GM18508 (cell line): ENCODE measurements around the gene MAML2.

Experiments used
- ATAC-seq: cut with Tn5 transposase; IDR thresholded peaks from one replicate; pipeline ENCODE4 v1.9.1; 2021; ENCODE audit warnings: moderate number of reproducible peaks; ENCODE audit not compliant: insufficient read depth, unreplicated experiment

The MAML2 gene

DNA sequence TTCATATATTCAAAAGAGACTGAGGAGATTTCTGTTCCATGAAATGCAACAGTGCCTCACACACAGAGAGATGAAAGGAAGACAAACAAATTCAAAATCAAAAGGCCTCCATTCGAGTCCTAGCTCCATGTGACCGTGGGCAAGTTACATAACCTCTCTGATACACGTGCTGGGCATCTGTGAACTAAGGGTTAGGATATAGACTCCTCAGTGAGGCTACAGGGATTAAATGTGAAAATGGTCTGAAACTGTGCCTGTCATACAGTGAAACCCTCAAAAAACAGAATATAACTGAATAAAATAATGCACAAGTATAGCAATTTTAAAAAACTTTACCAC is 307.3 kb downstream of the MAML2 start:
- ATAC-seq: no peak

DNA sequence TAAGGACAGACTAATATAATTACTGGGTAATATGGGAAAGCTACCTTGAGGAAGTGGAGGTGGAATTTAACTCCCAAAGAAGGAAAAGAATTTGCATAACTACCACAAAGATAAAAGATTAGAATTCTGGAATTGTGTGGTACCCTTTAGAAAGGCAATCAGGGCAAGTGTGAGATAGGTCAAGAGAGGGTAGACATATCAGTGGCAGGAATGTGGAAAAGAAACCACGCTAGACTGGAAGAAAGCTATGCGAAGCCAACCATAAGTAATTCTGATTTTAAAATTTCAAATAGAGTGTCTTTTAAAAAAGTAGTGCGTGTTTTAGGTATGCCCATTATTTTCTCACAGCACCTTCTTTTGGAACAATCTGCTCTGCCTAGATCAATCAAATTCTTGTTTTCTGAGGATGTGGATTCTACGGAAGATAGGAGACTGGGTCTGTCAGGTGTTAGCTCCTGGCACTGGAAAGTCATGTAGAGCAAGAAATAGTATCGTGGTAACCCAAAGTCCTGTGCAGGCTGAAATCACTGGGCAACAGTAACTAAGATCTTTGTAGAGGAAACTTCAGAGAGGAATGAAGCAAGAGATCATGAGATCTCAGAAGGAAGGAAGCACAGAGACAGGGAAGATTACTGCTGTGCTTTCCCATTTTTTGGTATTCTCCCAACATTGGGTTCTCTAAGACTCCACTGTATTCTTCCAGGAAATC is 307.8 kb downstream of the MAML2 start:
- no peak for ATAC-seq

DNA sequence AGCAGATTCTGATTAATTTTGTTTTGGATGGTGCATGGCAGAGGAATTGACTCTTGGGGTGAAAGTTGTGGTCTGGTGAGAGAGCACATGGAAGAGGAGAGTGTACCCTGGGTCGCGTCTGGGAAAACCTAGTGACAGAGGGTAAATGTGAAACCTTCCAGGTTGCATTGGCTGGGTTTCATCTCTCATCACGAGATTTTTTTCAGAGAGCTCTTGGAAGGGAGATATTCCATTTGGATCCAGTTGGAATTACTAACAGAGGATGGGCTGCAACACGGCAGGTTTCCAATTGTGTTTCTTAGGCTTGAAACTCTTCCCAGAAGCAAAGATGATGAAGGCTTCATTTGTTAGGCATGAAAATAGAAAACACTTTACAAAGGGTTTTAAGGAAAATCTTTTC is 309.4 kb downstream of the MAML2 start:
- ATAC-seq: no peak

GRCh38 chr11:96033095-96033494 is 309.9 kb downstream of the MAML2 start:
- no peak for ATAC-seq

- ATAC-seq: no peak
These were observed 314.2 kb downstream of the MAML2 start for GRCh38 chr11:96028746-96029145.

GRCh38 chr11:96027021-96027420 is 316.0 kb downstream of the MAML2 start:
- ATAC-seq: no peak

DNA sequence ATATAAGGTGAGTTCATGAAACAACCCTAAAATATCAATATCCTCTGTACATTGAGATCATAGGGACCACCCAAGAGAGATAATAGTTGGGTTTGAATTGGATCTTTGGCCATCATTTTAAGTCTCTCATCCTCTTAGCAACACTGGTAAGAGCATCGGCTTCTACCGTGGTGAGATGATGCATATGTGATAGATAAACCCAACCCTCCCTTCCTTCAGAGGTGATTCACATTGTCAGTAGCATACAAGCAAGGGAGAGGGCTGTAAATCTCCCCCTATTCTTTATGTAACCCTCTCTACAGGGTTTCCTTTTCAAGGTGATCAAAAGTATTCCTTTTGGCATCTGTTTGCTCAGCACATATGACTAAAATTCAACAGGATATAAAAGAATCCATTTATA is 316.7 kb downstream of the MAML2 start:
- no peak for ATAC-seq

- no peak for ATAC-seq
These were observed 318.3 kb downstream of the MAML2 start for GRCh38 chr11:96024666-96025065.

DNA sequence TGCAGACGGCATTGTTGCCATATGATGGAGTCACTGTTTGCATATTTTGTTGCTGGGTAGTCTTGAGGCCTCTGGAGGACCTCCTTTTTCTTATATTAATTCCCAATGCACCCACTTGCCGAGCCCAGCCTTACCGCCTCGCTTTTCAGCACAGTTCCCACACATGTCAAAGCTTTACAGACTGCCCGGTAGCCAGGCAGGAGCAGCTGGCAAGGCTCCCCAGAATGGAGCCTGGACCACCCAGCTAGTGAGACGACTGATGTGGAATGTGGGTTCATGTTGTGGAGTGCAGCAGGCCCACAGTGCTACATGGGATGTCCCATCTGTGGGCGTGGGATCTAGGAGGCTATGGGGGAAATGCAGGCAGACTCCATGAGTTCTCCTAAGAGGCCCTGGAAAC is 319.7 kb downstream of the MAML2 start:
- no peak for ATAC-seq

- ATAC-seq: no peak
These were observed 320.9 kb downstream of the MAML2 start for GRCh38 chr11:96021901-96022650.

DNA sequence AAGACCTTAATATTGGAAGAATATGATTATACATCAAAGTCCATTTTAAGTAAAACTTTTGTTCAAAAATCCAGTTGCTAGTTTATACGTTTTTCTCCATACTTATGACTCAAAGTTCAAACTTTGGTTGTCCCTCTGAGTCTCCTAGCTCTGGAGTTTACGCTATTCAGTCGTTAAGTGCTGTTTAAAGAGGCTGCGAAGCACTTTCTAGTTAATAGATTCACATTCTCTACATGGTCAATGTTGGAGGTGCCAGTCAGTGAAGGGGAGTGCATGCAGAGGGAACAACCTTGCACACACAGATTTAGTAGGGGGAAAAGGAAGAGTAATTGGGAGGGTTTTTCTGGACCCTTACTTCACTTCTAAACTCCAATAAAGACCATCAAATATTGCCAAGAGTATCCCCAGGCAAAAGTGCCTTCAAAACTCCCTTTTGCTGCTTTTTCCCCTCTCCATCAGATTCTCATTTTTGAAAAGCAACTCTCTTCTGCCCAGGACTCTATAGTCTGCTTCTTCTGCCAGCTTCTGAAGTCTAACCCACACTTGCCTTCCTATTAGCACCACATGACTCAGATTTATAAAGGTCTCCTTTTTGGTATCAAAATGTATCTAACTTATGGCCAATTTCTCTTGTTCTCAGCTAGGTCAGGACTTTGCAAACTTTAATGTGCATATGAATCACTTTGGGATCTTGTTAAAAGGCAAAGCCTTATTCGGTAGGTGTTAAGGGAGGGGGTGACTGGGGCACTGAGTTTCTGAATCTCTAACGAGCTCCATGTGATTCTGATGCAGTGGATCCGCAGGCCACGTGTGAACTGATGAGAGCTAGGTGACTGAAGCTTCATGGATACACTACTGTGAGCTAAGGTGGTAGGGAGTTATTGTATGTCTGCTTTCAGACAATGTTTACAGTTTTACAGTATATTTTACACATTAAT is 322.9 kb downstream of the MAML2 start:
- ATAC-seq: no peak

- ATAC-seq: no peak
These were observed 323.7 kb downstream of the MAML2 start for GRCh38 chr11:96019281-96019680.

- no peak for ATAC-seq
These were observed 325.1 kb downstream of the MAML2 start for GRCh38 chr11:96017856-96018255.

DNA sequence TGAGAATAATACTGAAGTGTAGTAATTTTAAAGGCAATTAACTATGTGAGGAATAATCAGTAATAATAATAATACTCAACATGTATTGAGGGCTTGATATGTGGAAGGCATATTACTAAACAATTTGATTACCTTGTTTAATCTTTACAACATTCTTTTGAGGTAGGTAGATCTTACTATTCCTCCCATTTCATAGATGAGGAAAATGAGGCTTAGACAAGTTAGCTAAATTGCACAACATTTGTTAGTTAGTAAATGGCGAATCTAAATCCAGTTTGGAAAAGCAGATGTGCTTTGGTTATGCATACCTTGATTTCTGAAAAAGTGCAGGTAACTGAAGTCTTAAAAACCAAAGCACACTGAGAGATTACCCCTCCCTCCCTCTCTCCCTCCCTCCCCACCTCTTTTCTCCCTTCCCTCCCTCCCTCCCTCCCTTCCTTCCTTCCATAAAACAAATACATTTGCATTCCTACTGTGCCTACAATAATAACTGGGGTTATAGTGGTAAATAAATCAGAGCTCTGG is 326.0 kb downstream of the MAML2 start:
- ATAC-seq: no peak

- ATAC-seq: no peak
These were observed 327.0 kb downstream of the MAML2 start for GRCh38 chr11:96015906-96016565.

GRCh38 chr11:96014217-96014616 is 328.8 kb downstream of the MAML2 start:
- no peak for ATAC-seq

- ATAC-seq: no peak
These were observed 329.4 kb downstream of the MAML2 start for GRCh38 chr11:96013461-96014213.

DNA sequence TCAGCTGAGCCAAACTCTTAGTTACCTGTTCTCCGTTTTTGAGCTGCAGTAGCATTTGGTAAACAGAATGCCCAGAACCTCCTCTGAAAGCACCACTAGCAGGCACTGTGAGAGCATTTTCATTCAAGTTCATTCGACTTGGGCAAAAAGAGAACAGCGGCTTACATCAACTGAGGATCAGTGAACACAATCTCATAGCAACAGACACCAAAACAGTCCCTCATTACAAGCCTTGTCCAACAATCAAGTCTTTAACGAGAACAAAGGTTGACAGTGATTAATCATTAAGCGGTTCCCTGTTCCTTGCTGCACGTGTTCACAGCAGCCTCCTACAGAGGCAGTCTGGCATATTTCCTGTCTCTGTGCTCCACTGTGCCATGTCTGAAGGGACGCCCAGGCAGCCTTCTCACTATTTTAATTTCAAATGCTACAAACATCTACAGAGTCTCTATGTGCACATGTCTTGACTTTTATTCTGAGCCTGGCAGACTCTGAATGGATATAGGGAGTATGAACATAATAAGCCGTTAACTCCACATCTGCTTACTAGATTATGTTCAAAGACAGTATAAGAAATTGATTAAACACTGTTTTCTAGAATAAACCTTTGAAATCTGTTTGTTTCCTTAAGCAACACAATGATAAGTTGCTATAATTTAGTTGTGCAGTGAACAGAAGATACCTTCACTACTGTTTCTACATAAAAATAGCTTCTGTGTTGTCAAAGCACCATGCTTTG is 330.7 kb downstream of the MAML2 start:
- ATAC-seq: peak; percentile 94

GRCh38 chr11:96010683-96011082 is 332.3 kb downstream of the MAML2 start:
- no peak for ATAC-seq
